H9 (cell line): ENCODE results near the gene APOB. TPM values are rescaled to one million over a fixed set of nuclear protein-coding genes. Genes with fewer than 3 reads are reported as not detected.

Experiments
- DNase-seq: peaks from one replicate; pipeline ENCODE4 v3.0.0-alpha.2; 2017
- H2AFZ ChIP-seq: one replicate; pipeline ENCODE4 v1.6.1; 2013; ENCODE audit warnings: mild to moderate bottlenecking, low read length, control low read depth, moderate library complexity
- H2AK5ac ChIP-seq: 2 replicates; pipeline ENCODE4 v1.6.1; 2013; ENCODE audit warnings: low read length, control low read depth, mixed read lengths; ENCODE audit not compliant: insufficient read length
- H2BK120ac ChIP-seq: one replicate; pipeline ENCODE4 v1.6.1; 2013; ENCODE audit warnings: low read depth, mild to moderate bottlenecking, low read length, control low read depth, inconsistent platforms; ENCODE audit not compliant: poor library complexity, severe bottlenecking
- H2BK12ac ChIP-seq: 2 replicates; pipeline ENCODE4 v1.6.1; 2013; ENCODE audit warnings: low read length, control low read depth, mixed read lengths, low read depth; ENCODE audit not compliant: insufficient read length
- H2BK15ac ChIP-seq: 2 replicates; pipeline ENCODE4 v1.6.1; 2013; ENCODE audit warnings: low read depth, low read length, control low read depth
- H2BK20ac ChIP-seq: one replicate; pipeline ENCODE4 v1.6.1; 2013; ENCODE audit warnings: low read depth, mild to moderate bottlenecking, low read length, control low read depth, inconsistent platforms; ENCODE audit not compliant: poor library complexity, severe bottlenecking
- H2BK5ac ChIP-seq: 2 replicates; pipeline ENCODE4 v1.6.1; 2013; ENCODE audit warnings: low read length, control low read depth, mixed read lengths; ENCODE audit not compliant: insufficient read length
- H3K14ac ChIP-seq: 2 replicates; pipeline ENCODE4 v1.6.1; 2013; ENCODE audit warnings: low read length, control low read depth; ENCODE audit not compliant: insufficient read depth
- H3K18ac ChIP-seq: 2 replicates; pipeline ENCODE4 v1.6.1; 2013; ENCODE audit warnings: low read depth, mild to moderate bottlenecking, mixed read lengths, low read length, control low read depth; ENCODE audit not compliant: insufficient read length
- H3K23ac ChIP-seq: 2 replicates; pipeline ENCODE4 v1.6.1; 2013; ENCODE audit warnings: low read length, control low read depth, mixed read lengths, low read depth; ENCODE audit not compliant: insufficient read length
- H3K23me2 ChIP-seq: 2 replicates; pipeline ENCODE4 v1.6.1; 2013; ENCODE audit warnings: low read depth, mild to moderate bottlenecking, mixed read lengths, low read length, control low read depth; ENCODE audit not compliant: insufficient read length, poor library complexity, severe bottlenecking
- H3K27ac ChIP-seq: 2 replicates; pipeline ENCODE4 v1.5.1; 2013; ENCODE audit warnings: low read length, control low read depth, mixed read lengths, low read depth; ENCODE audit not compliant: insufficient read length
- H3K27me3 ChIP-seq: 2 replicates; pipeline ENCODE4 v1.6.1; 2013; ENCODE audit warnings: low read length, control low read depth, inconsistent platforms; ENCODE audit not compliant: insufficient read depth
- H3K4ac ChIP-seq: 2 replicates; pipeline ENCODE4 v1.6.1; 2013; ENCODE audit warnings: low read depth, mild to moderate bottlenecking, control low read depth, inconsistent platforms, low read length, moderate library complexity
- H3K4me1 ChIP-seq: 2 replicates; pipeline ENCODE4 v1.6.1; 2013; ENCODE audit warnings: low read length, control low read depth, inconsistent platforms; ENCODE audit not compliant: insufficient read depth
- H3K4me2 ChIP-seq: 2 replicates; pipeline ENCODE4 v1.6.1; 2013; ENCODE audit warnings: low read length, control low read depth, mixed read lengths; ENCODE audit not compliant: insufficient read length, insufficient read depth
- H3K56ac ChIP-seq: 2 replicates; pipeline ENCODE4 v1.6.1; 2013; ENCODE audit warnings: low read depth, mild to moderate bottlenecking, mixed read lengths, low read length, control low read depth; ENCODE audit not compliant: insufficient read length
- H3K79me1 ChIP-seq: 2 replicates; pipeline ENCODE4 v1.6.1; 2013; ENCODE audit warnings: low read depth, mild to moderate bottlenecking, moderate library complexity, low read length, control low read depth, inconsistent platforms; ENCODE audit not compliant: insufficient read depth, poor library complexity, severe bottlenecking
- H3K79me2 ChIP-seq: 2 replicates; pipeline ENCODE4 v1.6.1; 2013; ENCODE audit warnings: low read length, control low read depth, inconsistent platforms; ENCODE audit not compliant: insufficient read depth
- H3K9ac ChIP-seq: 2 replicates; pipeline ENCODE4 v1.6.1; 2013; ENCODE audit warnings: low read length, control low read depth, mixed read lengths; ENCODE audit not compliant: insufficient read length; ENCODE audit errors: extremely low read depth
- H3K9me3 ChIP-seq: one replicate; pipeline ENCODE4 v1.6.1; 2013; ENCODE audit warnings: low read depth, low read length, inconsistent platforms; ENCODE audit not compliant: control insufficient read depth
- H3T11ph ChIP-seq: one replicate; pipeline ENCODE4 v1.6.1; 2013; ENCODE audit warnings: mild to moderate bottlenecking, low read length, control low read depth, inconsistent platforms
- H4K20me1 ChIP-seq: one replicate; pipeline ENCODE4 v1.6.1; 2013; ENCODE audit not compliant: control insufficient read depth, insufficient read length, insufficient read depth
- H4K5ac ChIP-seq: 2 replicates; pipeline ENCODE4 v1.6.1; 2013; ENCODE audit warnings: low read depth, mild to moderate bottlenecking, mixed read lengths, low read length, control low read depth; ENCODE audit not compliant: insufficient read length
- H4K8ac ChIP-seq: replicated peaks from 2 replicates; pipeline ENCODE4 v1.6.1; 2013; ENCODE audit warnings: low read length, control low read depth, mixed read lengths, low read depth; ENCODE audit not compliant: insufficient read length
- H4K91ac ChIP-seq: 2 replicates; pipeline ENCODE4 v1.6.1; 2013; ENCODE audit warnings: low read depth, mild to moderate bottlenecking, moderate library complexity, mixed read lengths, low read length, control low read depth; ENCODE audit not compliant: insufficient read length
- H3K27ac Mint-ChIP-seq, 3 experiments: 2 replicates in 2 of 3; 3 replicates in 1 of 3; pipeline ENCODE4 v1.8.0; 2020 to 2021; ENCODE audit warnings: mixed read lengths in 3 of 3, mild to moderate bottlenecking in 1 of 3, moderate library complexity in 1 of 3
- H3K27me3 Mint-ChIP-seq: 2 replicates; pipeline ENCODE4 v1.8.0; 2021; ENCODE audit warnings: low read depth, mild to moderate bottlenecking, moderate library complexity, mixed read lengths
- H3K36me3 Mint-ChIP-seq, 3 experiments: 2 replicates in 2 of 3; 3 replicates in 1 of 3; pipeline ENCODE4 v1.8.0; 2020 to 2021; ENCODE audit warnings: low read depth in 3 of 3, mixed read lengths in 3 of 3; ENCODE audit not compliant: insufficient read depth in 1 of 3
- H3K4me1 Mint-ChIP-seq, 2 experiments: 2 replicates each; pipeline ENCODE4 v1.8.0; 2020; ENCODE audit warnings: mixed read lengths in 2 of 2
- H3K4me3 Mint-ChIP-seq, 2 experiments: 2 replicates in 1 of 2; 3 replicates in 1 of 2; pipeline ENCODE4 v1.8.0; 2020 to 2021; ENCODE audit warnings: mild to moderate bottlenecking in 2 of 2, mixed read lengths in 2 of 2, moderate library complexity in 1 of 2
- H3K9me3 Mint-ChIP-seq, 2 experiments: 2 replicates in 1 of 2; 3 replicates in 1 of 2; pipeline ENCODE4 v1.8.0; 2020; ENCODE audit warnings: mild to moderate bottlenecking in 2 of 2, mixed read lengths in 2 of 2, moderate library complexity in 1 of 2
- WGBS: extraction: QIAGEN DNeasy Blood & Tissue Kit; methylation state at CpG from one replicate; pipeline ENCODE4 v1.1.7; 2013; ENCODE audit warnings: missing lambda C conversion rate, low lambda C conversion rate, mixed read lengths; ENCODE audit not compliant: insufficient read length; ENCODE audit errors: extremely low coverage; 5-methylcytosine and 5-hydroxymethylcytosine counted together
- total RNA-seq: library from RNA; stranded (reverse); gene quantifications from 2 replicates; pipeline ENCODE4 v1.2.1, GENCODE V29; 2021
- TF ChIP-seq, protein P1 (sequence below): fragments of 200-600 bp; sonication (generic); conservative IDR thresholded peaks from 3 replicates; pipeline ENCODE4 v1.8.0; 2021; ENCODE audit warnings: antibody characterized with exemption, mild to moderate bottlenecking

The APOB gene
- total RNA-seq, 1 experiment from 2014 or later = 0.26 TPM

DNA sequence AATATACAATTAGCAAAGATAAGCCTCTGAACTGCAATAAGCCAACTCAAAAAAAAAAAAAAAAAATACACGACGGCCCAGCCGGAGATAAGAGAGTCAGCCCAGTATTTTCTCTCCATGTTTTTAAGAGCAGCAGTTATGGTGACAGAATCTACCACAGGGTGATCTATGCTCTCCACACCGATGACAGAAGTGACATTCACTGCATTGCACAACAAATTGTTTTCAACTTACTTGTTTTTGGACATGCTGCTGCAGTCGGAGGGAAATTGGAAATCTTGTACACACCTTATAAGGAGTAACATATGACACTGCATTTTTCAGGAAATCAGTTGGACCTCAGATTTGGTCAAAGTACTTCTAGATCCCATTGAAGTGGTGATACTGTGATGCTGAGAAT lies 23.3 kb upstream of the APOB start:
- Histone ChIP-seq H3K79me2 (no peaks in the 10 kb centered on the region; the same call in 1 of the 2 replicates), H2BK15ac (no peak overlapping the region), H3K4ac (no peak overlapping the region), H3K27ac (no peak overlapping the region), H2BK12ac (no peak overlapping the region), H3K27me3 (no peaks in the 10 kb centered on the region), H4K91ac (no peak overlapping the region), H3K9ac (no peak overlapping the region), H3K4me2 (no peak overlapping the region), H2BK5ac (no peak overlapping the region), H3K23ac (no peak overlapping the region), H3K79me1 (no peaks in the 10 kb centered on the region), H3K23me2 (no peaks in the 10 kb centered on the region), H2BK20ac (no peak overlapping the region), H3K18ac (no peak overlapping the region), H3K56ac (no peak overlapping the region), H4K20me1 (no peaks in the 10 kb centered on the region), H3K4me1 (peaks cover 8% of the 10 kb centered on the region; the same call in 1 of the 2 replicates), H3T11ph (no peak overlapping the region), H4K8ac (no peak overlapping the region), H2BK120ac (no peak overlapping the region), H2AK5ac (no peak overlapping the region), H3K9me3 (no peaks in the 10 kb centered on the region), H2AFZ (no peak overlapping the region), H3K14ac (no peak overlapping the region), H4K5ac (no peak overlapping the region)
- no peak for DNase-seq
- Mint-ChIP-seq H3K4me3 (no peak overlapping the region), H3K27me3 (no peaks in the 10 kb centered on the region), H3K27ac (no peak overlapping the region; a peak in 1 of 7 replicates), H3K9me3 (no peaks in the 10 kb centered on the region), H3K36me3 (no peaks in the 10 kb centered on the region), H3K4me1 (peaks cover 25 to 31% of the 10 kb centered on the region in 2 experiments)
- no CpG with 5 or more reads among the region's 5 CpGs for WGBS
- TF ChIP-seq, protein P1, sequence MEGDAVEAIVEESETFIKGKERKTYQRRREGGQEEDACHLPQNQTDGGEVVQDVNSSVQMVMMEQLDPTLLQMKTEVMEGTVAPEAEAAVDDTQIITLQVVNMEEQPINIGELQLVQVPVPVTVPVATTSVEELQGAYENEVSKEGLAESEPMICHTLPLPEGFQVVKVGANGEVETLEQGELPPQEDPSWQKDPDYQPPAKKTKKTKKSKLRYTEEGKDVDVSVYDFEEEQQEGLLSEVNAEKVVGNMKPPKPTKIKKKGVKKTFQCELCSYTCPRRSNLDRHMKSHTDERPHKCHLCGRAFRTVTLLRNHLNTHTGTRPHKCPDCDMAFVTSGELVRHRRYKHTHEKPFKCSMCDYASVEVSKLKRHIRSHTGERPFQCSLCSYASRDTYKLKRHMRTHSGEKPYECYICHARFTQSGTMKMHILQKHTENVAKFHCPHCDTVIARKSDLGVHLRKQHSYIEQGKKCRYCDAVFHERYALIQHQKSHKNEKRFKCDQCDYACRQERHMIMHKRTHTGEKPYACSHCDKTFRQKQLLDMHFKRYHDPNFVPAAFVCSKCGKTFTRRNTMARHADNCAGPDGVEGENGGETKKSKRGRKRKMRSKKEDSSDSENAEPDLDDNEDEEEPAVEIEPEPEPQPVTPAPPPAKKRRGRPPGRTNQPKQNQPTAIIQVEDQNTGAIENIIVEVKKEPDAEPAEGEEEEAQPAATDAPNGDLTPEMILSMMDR = no peak
